ENCODE results near the gene RAI14.

- TF ChIP-seq CTCF (IDR thresholded peaks at IDR 0.05; ENCODE audit: low read depth, low read length) (no peak), EZH2phosphoT487 (IDR thresholded peaks at IDR 0.05; ENCODE audit: low read depth) (no peak)
Measured at GRCh38 chr5:34691326-34691725, 35.2 kb downstream of the RAI14 start.

Measured in OCI-LY3 (cell line).